ENCODE data around the gene RASSF8. TPM values are rescaled to one million over a fixed set of nuclear protein-coding genes. Genes with fewer than 3 reads are reported as not detected.

Gene RASSF8
- total RNA-seq, 3 donors from 2014 or later = 0.19 to 0.58 (median 0.53) TPM

DNA sequence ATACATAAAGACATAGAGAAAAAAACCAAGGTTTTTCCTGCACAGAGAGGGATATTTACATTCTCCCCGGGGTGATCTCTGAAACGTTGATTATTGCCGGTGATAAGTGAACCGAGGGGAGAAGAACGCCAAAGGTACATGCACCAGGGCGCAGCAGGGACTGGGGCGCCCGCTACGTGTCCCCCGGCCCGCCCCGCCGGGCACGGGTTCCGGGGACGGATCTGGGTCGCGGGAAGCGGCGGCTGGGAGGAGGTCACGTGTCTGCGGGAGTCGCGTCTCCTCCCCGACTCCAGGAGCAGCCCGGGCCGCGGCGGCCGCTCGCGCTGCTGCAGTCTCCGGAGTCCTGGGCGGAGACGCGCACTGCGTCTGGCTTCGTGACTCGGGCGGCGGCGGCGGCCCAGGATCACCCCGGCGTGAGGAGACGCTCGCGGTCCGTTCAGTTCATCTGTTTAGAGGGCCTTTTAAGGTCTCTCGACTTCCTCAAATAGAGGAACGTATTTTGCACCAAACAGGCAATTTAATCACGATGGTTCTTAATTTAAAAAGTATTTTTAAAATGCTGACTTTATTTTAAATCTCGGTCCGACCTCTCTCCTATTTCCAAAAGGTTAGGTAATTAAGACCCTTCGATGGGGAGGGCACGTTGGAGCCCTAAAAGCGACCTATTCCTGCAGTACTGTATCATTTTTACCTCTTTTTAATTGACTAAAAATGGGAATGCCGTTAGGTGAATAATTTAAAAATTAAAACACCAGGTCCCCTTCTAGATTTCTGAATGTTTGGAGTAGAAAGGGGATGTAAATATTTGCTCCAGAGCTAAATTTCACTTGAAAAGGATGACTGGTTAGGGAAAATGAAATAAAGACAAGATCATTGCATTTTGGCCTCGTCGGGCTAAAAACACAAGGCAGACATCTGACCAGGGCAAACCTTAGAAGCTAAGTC is 168.1 kb downstream of the RASSF8 start:
- H3K4me1 Mint-ChIP-seq (ENCODE audit: low read depth) = peaks cover 26% of the 10 kb centered on the region
- ATAC-seq (peak; percentile 42 to 51), DNase-seq (no peak)
- H3K4me3 Mint-ChIP-seq = peak overlapping the region; percentile 76
- H3K9me3 Mint-ChIP-seq = no peaks in the 10 kb centered on the region
- H3K27me3 Mint-ChIP-seq (ENCODE audit: low read depth) = peaks cover 78% of the 10 kb centered on the region
- no peaks in the 10 kb centered on the region for H3K36me3 Mint-ChIP-seq (ENCODE audit: insufficient read depth)

DNA sequence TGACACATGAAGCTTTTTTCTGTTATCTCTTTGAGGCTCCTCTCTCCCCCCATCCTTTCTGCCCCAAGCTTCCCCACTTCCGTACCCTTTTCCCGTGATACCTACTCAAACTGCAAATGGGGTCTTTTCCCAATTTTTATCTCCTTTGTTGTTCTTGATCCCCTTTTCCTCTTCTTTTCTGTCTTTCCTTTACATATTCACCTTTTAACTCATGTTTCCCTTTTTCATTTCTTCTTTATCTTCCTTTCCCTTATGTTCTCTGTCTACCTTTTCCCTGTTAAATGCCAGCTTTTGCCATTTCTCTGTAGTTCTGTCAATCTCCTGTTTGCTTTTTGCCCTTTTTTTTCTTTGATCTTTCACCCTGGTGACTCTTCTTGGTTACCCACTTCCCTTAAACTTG is 168.9 kb downstream of the RASSF8 start:
- Mint-ChIP-seq H3K9me3 (no peaks in the 10 kb centered on the region), H3K36me3 (ENCODE audit: insufficient read depth) (no peaks in the 10 kb centered on the region), H3K27me3 (ENCODE audit: low read depth) (peaks cover 77% of the 10 kb centered on the region), H3K4me3 (peak overlapping the region; percentile 7), H3K4me1 (ENCODE audit: low read depth) (peaks cover 23% of the 10 kb centered on the region)
- ATAC-seq (no peak), DNase-seq (no peak)

DNA sequence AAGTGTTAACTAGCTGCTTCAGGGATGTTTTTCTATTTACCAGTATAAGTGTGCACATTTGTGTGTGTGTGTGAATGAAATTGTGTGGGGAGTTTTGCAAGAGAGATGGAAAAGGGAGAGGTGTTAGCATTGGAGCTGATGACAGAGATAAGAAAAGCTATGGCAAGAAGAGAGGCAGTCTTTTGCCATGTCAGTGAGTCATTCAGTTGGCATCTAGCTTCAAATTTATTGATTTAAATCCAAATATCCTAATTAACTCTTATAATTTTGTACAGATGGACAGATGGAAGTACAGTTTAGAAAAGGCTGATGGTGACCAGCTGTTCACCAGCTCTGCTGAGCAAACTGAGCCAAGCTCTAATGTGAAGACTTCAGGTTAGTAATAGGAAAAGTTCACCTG is 169.7 kb downstream of the RASSF8 start:
- DNase-seq (no peak), ATAC-seq (no peak)
- Mint-ChIP-seq H3K4me3 (no peak overlapping the region), H3K27me3 (ENCODE audit: low read depth) (peaks cover 81% of the 10 kb centered on the region), H3K36me3 (ENCODE audit: insufficient read depth) (no peaks in the 10 kb centered on the region), H3K4me1 (ENCODE audit: low read depth) (peaks cover 19% of the 10 kb centered on the region), H3K9me3 (no peaks in the 10 kb centered on the region)

Other genes with a start within 250 kb of the RASSF8 start
- gene BHLHE41, start 166.4 kb downstream of the RASSF8 start, total RNA-seq = under 1 TPM in 2 of 3 donors, not detected in 1; 0.05 to 0.28 TPM
- gene SSPN, start 236.9 kb downstream of the RASSF8 start, total RNA-seq = not detected